ENCODE measurements around the gene QTRT2. TPM values are rescaled to one million over a fixed set of nuclear protein-coding genes. Genes with fewer than 3 reads are reported as not detected.

QTRT2 gene
- total and polyA plus RNA-seq, 2 experiments from 2014 or later = 32.3 to 66.5 TPM

- Histone ChIP-seq H3K27ac (ENCODE audit: low read depth) (no peak overlapping the region), H2AFZ (peak overlapping the region; percentile 44), H3K36me3 (ENCODE audit: insufficient read depth) (no peaks in the 10 kb centered on the region), H3K9me2 (ENCODE audit: insufficient read depth) (no peaks in the 10 kb centered on the region), H3K4me3 (no peak overlapping the region), H3K4me2 (peak overlapping the region; percentile 40; the same call in 1 of the 2 replicates), H3K27me3 (ENCODE audit: insufficient read depth) (no peaks in the 10 kb centered on the region), H4K20me1 (replicated peaks; ENCODE audit: insufficient read depth) (no peaks in the 10 kb centered on the region), H3F3A (replicated peaks; ENCODE audit: low read depth) (no peaks in the 10 kb centered on the region), H3K4me1 (ENCODE audit: insufficient read depth) (peaks cover 26% of the 10 kb centered on the region; the same call in 1 of the 2 replicates), H3K79me2 (replicated peaks; ENCODE audit: insufficient read depth) (no peaks in the 10 kb centered on the region)
- peaks cover 27% of the 10 kb centered on the region for H3K4me1 Mint-ChIP-seq
- no peak for TF ChIP-seq EZH2 (IDR thresholded peaks at IDR 0.05; ENCODE audit: low read depth, unreplicated experiment)
- TF ChIP-seq, protein P1, sequence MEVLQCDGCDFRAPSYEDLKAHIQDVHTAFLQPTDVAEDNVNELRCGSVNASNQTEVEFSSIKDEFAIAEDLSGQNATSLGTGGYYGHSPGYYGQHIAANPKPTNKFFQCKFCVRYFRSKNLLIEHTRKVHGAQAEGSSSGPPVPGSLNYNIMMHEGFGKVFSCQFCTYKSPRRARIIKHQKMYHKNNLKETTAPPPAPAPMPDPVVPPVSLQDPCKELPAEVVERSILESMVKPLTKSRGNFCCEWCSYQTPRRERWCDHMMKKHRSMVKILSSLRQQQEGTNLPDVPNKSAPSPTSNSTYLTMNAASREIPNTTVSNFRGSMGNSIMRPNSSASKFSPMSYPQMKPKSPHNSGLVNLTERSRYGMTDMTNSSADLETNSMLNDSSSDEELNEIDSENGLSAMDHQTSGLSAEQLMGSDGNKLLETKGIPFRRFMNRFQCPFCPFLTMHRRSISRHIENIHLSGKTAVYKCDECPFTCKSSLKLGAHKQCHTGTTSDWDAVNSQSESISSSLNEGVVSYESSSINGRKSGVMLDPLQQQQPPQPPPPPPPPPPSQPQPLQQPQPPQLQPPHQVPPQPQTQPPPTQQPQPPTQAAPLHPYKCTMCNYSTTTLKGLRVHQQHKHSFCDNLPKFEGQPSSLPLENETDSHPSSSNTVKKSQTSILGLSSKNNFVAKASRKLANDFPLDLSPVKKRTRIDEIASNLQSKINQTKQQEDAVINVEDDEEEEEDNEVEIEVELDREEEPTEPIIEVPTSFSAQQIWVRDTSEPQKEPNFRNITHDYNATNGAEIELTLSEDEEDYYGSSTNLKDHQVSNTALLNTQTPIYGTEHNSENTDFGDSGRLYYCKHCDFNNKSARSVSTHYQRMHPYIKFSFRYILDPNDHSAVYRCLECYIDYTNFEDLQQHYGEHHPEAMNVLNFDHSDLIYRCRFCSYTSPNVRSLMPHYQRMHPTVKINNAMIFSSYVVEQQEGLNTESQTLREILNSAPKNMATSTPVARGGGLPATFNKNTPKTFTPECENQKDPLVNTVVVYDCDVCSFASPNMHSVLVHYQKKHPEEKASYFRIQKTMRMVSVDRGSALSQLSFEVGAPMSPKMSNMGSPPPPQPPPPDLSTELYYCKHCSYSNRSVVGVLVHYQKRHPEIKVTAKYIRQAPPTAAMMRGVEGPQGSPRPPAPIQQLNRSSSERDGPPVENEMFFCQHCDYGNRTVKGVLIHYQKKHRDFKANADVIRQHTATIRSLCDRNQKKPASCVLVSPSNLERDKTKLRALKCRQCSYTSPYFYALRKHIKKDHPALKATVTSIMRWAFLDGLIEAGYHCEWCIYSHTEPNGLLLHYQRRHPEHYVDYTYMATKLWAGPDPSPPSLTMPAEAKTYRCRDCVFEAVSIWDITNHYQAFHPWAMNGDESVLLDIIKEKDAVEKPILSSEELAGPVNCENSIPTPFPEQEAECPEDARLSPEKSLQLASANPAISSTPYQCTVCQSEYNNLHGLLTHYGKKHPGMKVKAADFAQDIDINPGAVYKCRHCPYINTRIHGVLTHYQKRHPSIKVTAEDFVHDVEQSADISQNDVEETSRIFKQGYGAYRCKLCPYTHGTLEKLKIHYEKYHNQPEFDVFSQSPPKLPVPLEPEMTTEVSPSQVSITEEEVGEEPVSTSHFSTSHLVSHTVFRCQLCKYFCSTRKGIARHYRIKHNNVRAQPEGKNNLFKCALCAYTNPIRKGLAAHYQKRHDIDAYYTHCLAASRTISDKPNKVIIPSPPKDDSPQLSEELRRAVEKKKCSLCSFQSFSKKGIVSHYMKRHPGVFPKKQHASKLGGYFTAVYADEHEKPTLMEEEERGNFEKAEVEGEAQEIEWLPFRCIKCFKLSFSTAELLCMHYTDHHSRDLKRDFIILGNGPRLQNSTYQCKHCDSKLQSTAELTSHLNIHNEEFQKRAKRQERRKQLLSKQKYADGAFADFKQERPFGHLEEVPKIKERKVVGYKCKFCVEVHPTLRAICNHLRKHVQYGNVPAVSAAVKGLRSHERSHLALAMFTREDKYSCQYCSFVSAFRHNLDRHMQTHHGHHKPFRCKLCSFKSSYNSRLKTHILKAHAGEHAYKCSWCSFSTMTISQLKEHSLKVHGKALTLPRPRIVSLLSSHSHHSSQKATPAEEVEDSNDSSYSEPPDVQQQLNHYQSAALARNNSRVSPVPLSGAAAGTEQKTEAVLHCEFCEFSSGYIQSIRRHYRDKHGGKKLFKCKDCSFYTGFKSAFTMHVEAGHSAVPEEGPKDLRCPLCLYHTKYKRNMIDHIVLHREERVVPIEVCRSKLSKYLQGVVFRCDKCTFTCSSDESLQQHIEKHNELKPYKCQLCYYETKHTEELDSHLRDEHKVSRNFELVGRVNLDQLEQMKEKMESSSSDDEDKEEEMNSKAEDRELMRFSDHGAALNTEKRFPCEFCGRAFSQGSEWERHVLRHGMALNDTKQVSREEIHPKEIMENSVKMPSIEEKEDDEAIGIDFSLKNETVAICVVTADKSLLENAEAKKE (CRISPR knock-in tag; IDR thresholded peaks at IDR 0.05) = no peak
- no peak for TF ChIP-seq POLR2AphosphoS5 (IDR thresholded peaks at IDR 0.05; ENCODE audit: low read depth)
- no peak for TF ChIP-seq ZNF114 (CRISPR knock-in tag; IDR thresholded peaks at IDR 0.05)
- TF ChIP-seq ZNF331 (CRISPR knock-in tag; IDR thresholded peaks at IDR 0.05; ENCODE audit: low read depth) = no peak
- no peak for TF ChIP-seq ETS1 (IDR thresholded peaks at IDR 0.05)
- TF ChIP-seq EZH2phosphoT487 (IDR thresholded peaks at IDR 0.05; ENCODE audit: unreplicated experiment) = no peak
- no peak for TF ChIP-seq NANOG (IDR thresholded peaks at IDR 0.05; ENCODE audit: borderline replicate concordance)
- TF ChIP-seq, protein P2, sequence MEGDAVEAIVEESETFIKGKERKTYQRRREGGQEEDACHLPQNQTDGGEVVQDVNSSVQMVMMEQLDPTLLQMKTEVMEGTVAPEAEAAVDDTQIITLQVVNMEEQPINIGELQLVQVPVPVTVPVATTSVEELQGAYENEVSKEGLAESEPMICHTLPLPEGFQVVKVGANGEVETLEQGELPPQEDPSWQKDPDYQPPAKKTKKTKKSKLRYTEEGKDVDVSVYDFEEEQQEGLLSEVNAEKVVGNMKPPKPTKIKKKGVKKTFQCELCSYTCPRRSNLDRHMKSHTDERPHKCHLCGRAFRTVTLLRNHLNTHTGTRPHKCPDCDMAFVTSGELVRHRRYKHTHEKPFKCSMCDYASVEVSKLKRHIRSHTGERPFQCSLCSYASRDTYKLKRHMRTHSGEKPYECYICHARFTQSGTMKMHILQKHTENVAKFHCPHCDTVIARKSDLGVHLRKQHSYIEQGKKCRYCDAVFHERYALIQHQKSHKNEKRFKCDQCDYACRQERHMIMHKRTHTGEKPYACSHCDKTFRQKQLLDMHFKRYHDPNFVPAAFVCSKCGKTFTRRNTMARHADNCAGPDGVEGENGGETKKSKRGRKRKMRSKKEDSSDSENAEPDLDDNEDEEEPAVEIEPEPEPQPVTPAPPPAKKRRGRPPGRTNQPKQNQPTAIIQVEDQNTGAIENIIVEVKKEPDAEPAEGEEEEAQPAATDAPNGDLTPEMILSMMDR (conservative IDR thresholded peaks at IDR 0.05; ENCODE audit: low read depth in 2 of 2) = no peak
- TF ChIP-seq JUNB (IDR thresholded peaks at IDR 0.05; ENCODE audit: unreplicated experiment) = no peak
- TF ChIP-seq, protein P3, sequence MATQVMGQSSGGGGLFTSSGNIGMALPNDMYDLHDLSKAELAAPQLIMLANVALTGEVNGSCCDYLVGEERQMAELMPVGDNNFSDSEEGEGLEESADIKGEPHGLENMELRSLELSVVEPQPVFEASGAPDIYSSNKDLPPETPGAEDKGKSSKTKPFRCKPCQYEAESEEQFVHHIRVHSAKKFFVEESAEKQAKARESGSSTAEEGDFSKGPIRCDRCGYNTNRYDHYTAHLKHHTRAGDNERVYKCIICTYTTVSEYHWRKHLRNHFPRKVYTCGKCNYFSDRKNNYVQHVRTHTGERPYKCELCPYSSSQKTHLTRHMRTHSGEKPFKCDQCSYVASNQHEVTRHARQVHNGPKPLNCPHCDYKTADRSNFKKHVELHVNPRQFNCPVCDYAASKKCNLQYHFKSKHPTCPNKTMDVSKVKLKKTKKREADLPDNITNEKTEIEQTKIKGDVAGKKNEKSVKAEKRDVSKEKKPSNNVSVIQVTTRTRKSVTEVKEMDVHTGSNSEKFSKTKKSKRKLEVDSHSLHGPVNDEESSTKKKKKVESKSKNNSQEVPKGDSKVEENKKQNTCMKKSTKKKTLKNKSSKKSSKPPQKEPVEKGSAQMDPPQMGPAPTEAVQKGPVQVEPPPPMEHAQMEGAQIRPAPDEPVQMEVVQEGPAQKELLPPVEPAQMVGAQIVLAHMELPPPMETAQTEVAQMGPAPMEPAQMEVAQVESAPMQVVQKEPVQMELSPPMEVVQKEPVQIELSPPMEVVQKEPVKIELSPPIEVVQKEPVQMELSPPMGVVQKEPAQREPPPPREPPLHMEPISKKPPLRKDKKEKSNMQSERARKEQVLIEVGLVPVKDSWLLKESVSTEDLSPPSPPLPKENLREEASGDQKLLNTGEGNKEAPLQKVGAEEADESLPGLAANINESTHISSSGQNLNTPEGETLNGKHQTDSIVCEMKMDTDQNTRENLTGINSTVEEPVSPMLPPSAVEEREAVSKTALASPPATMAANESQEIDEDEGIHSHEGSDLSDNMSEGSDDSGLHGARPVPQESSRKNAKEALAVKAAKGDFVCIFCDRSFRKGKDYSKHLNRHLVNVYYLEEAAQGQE (IDR thresholded peaks at IDR 0.05; ENCODE audit: unreplicated experiment) = no peak
- TF ChIP-seq CREB1 (CRISPR knock-in tag; IDR thresholded peaks at IDR 0.05; ENCODE audit: low read depth) = no peak
- no peak for TF ChIP-seq STAT1 (IDR thresholded peaks at IDR 0.05; ENCODE audit: unreplicated experiment)
- no peaks in the 10 kb centered on the region for H3K27me3 Mint-ChIP-seq (ENCODE audit: insufficient read depth, low read depth, poor library complexity)
- H3K36me3 Mint-ChIP-seq (ENCODE audit: low read depth) = no peaks in the 10 kb centered on the region
- no peak overlapping the region for H3K27ac Mint-ChIP-seq
- peak; percentile 59 for ATAC-seq
- no peaks in the 10 kb centered on the region for H3K9me3 Mint-ChIP-seq
- no peak overlapping the region for H3K4me3 Mint-ChIP-seq
- DNase-seq (ENCODE audit: low spot score) = peak; percentile 31
These were observed 53.9 kb downstream of the QTRT2 start for GRCh38 chr3:114110439-114110838.

All from GM23338 (cell line).